Muscle of leg (tissue), 11 donors: ENCODE data around the gene LOXL4. TPM values are rescaled to one million over a fixed set of nuclear protein-coding genes. Genes with fewer than 3 reads are reported as not detected.

Experiments used
- DNase-seq: peaks from one replicate; pipeline ENCODE4 v3.0.0; 2013
- H3K27ac ChIP-seq: one replicate; pipeline ENCODE4 v1.5.1; 2013; ENCODE audit warnings: mild to moderate bottlenecking, low read length, control low read depth
- H3K27me3 ChIP-seq: one replicate; pipeline ENCODE4 v1.6.1; 2013; ENCODE audit warnings: low read length; ENCODE audit not compliant: control insufficient read depth, insufficient read depth
- H3K36me3 ChIP-seq: one replicate; pipeline ENCODE4 v1.6.1; 2013; ENCODE audit warnings: low read length; ENCODE audit not compliant: control insufficient read depth, insufficient read depth
- H3K4me1 ChIP-seq: one replicate; pipeline ENCODE4 v1.6.1; 2013; ENCODE audit warnings: low read length; ENCODE audit not compliant: control insufficient read depth, insufficient read depth
- H3K4me3 ChIP-seq: one replicate; pipeline ENCODE4 v1.5.1; 2013; ENCODE audit warnings: low read length, control low read depth
- H3K9me3 ChIP-seq: replicated peaks from 2 replicates; pipeline ENCODE4 v1.6.1; 2013; ENCODE audit warnings: low read depth, low read length; ENCODE audit not compliant: control insufficient read depth
- WGBS: methylation state at CpG from one replicate; pipeline ENCODE4 v1.1.5; 2013; ENCODE audit warnings: missing lambda C conversion rate; ENCODE audit not compliant: insufficient coverage; 5-methylcytosine and 5-hydroxymethylcytosine counted together
- polyA plus RNA-seq, 8 donors: library from polyadenylated mRNA; unstranded; fragments of 120-200 nt; gene quantifications; one replicate each; pipeline versions ENCODE4 v1.2.1 to v1.2.3, GENCODE V29; 2013; ENCODE audit warnings: inconsistent platforms in 1 of 8, low replicate concordance in 1 of 8; ENCODE audit not compliant: insufficient read length in 8 of 8, insufficient read depth in 1 of 8
- total RNA-seq: library from RNA; stranded (reverse); fragments of 120-200 nt; gene quantifications from one replicate; pipeline ENCODE4 v1.2.4, GENCODE V29; 2013

The LOXL4 gene
- total and polyA plus RNA-seq, 9 donors, result 6.4 to 11.8 (median 9.3) TPM

DNA sequence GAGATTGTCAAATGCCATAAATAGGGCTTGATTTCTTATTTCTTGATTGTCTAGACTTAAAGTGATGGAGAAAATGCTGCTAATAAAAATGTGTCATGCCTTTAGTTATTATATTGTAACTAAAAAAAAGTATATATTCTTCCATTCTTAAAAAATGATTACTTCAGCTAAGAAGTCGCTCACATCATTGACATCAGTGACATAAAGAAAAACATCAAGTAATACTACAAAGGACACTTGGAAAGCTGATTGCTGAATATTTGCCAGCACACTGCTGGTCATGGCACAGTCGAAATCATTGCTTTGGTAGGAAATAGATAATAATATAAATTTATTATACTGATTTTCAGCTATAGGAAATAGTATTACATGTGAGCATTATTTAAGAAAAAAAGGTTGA, 62.6 kb downstream of the LOXL4 start:
- Histone ChIP-seq H3K4me1 (no peaks in the 10 kb centered on the region), H3K4me3 (no peak overlapping the region), H3K27ac (no peak overlapping the region), H3K27me3 (no peaks in the 10 kb centered on the region), H3K9me3 (no peaks in the 10 kb centered on the region), H3K36me3 (peaks cover 8% of the 10 kb centered on the region)
- no CpG with 5 or more reads among the region's 2 CpGs for WGBS
- DNase-seq, result no peak

DNA sequence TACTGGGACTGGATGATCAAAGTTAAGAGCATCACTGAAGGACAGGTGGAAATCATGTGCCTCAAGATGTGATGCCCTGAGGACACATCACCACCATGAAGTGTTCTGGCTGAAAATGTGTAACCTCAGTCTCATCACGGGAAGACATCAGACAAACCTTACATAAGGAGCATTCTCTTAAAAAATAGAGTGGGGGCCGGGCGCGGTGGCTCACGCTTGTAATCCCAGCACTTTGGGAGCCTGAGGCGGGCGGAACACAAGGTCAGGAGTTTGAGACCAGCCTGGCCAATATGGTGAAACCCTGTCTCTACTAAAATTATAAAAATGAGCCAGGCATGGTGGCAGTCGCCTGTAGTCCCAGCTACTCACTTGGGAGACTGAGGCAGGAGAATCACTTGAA, 65.6 kb downstream of the LOXL4 start:
- 92% methylated on average over 2 of the region's 8 CpGs for WGBS
- H3K27me3 ChIP-seq, result no peaks in the 10 kb centered on the region
- no peak for DNase-seq
- H3K27ac ChIP-seq, result no peak overlapping the region
- no peaks in the 10 kb centered on the region for H3K9me3 ChIP-seq
- no peak overlapping the region for H3K4me3 ChIP-seq
- H3K36me3 ChIP-seq, result no peaks in the 10 kb centered on the region
- no peaks in the 10 kb centered on the region for H3K4me1 ChIP-seq

DNA sequence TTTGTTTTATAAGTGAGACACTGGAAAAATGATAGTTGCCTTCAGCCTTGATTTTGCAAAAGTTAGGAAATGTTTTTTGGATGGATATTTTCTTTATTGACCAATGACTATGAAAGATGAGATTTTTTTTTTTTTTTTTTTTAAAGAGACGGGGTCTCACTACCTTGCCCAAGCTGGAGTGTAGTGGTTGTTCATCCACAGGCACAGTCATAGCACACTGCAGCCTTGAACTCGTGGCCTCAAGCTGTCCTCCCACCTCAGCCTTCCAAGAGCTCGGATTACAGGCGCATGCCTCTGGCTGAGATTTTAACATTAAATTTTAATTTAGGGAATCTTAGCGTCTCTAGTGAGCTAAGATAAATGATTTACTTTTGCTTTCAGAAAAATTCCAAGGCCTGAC, 66.2 kb downstream of the LOXL4 start:
- no peaks in the 10 kb centered on the region for H3K9me3 ChIP-seq
- H3K36me3 ChIP-seq, result no peaks in the 10 kb centered on the region
- no peak overlapping the region for H3K4me3 ChIP-seq
- WGBS, result 80% methylated on average over 1 of the region's 5 CpGs
- no peaks in the 10 kb centered on the region for H3K27me3 ChIP-seq
- no peak overlapping the region for H3K27ac ChIP-seq
- DNase-seq, result no peak
- H3K4me1 ChIP-seq, result no peaks in the 10 kb centered on the region

Other genes with a start within 250 kb of the LOXL4 start
- 0.27 TPM for gene CRTAC1, start 237.6 kb downstream of the LOXL4 start, total RNA-seq
- gene CRTAC1, start 237.6 kb downstream of the LOXL4 start, polyA plus RNA-seq, result 1 to 10 TPM in 2 of 8 donors, under 1 TPM in 6; 0.15 to 1.3 (median 0.58) TPM
- 13.5 TPM for gene R3HCC1L, start 133.5 kb downstream of the LOXL4 start, total RNA-seq
- gene R3HCC1L, start 133.5 kb downstream of the LOXL4 start, polyA plus RNA-seq, result 10 to 100 TPM in 7 of 8 donors, 1 to 10 TPM in 1; 10.0 to 13.2 (median 11.8) TPM
- 8.8 TPM for gene PYROXD2, start 147.0 kb upstream of the LOXL4 start, total RNA-seq
- gene PYROXD2, start 147.0 kb upstream of the LOXL4 start, polyA plus RNA-seq, result 10 to 100 TPM; 10.9 to 18.9 (median 15.0) TPM
- gene HPS1, start 178.7 kb upstream of the LOXL4 start, total RNA-seq, result 9.7 TPM
- 10 to 100 TPM; 14.4 to 24.3 (median 16.6) TPM for gene HPS1, start 178.7 kb upstream of the LOXL4 start, polyA plus RNA-seq